HEK293 (cell line): ENCODE data around the gene GALNT13.

Experiments
- BCL11A ChIP-seq: fragments of 450-650 bp; formaldehyde crosslinking; IDR thresholded peaks from 2 replicates; pipeline ENCODE4 v1.5.1; 2016; ENCODE audit warnings: low read depth, missing biosample characterization, missing genetic modification characterization
- CTCF ChIP-seq: fragments of 450-650 bp; formaldehyde crosslinking; IDR thresholded peaks from 2 replicates; pipeline ENCODE4 v1.5.1; 2016; ENCODE audit warnings: missing biosample characterization, missing genetic modification characterization
- PRDM1 ChIP-seq: fragments of 450-650 bp; formaldehyde crosslinking; IDR thresholded peaks from 2 replicates; pipeline ENCODE4; 2016; ENCODE audit warnings: missing biosample characterization, missing genetic modification characterization
- SETDB1 ChIP-seq: IDR thresholded peaks from one replicate; pipeline ENCODE4 v1.6.1; 2017; ENCODE audit warnings: mild to moderate bottlenecking, low read length, moderate library complexity, mixed read lengths; ENCODE audit not compliant: insufficient read length
- ZBTB49 ChIP-seq: fragments of 450-650 bp; formaldehyde crosslinking; IDR thresholded peaks from 2 replicates; pipeline ENCODE4 v1.5.1; 2016; ENCODE audit warnings: missing biosample characterization, missing genetic modification characterization, low read depth
- ZNF121 ChIP-seq: fragments of 450-650 bp; formaldehyde crosslinking; IDR thresholded peaks from 2 replicates; pipeline ENCODE4 v1.5.1; 2016; ENCODE audit warnings: missing biosample characterization, missing genetic modification characterization
- ZNF138 ChIP-seq: fragments of 450-650 bp; formaldehyde crosslinking; IDR thresholded peaks from 2 replicates; pipeline ENCODE4 v1.5.1; 2016; ENCODE audit warnings: missing biosample characterization, missing genetic modification characterization, borderline replicate concordance
- ZNF221 ChIP-seq: fragments of 450-650 bp; formaldehyde crosslinking; IDR thresholded peaks from 2 replicates; pipeline ENCODE4 v1.5.1; 2017; ENCODE audit warnings: missing biosample characterization, missing genetic modification characterization, borderline replicate concordance
- ZNF239 ChIP-seq: fragments of 450-650 bp; formaldehyde crosslinking; IDR thresholded peaks from 2 replicates; pipeline ENCODE4 v1.5.1; 2016; ENCODE audit warnings: missing biosample characterization, missing genetic modification characterization
- ZNF274 ChIP-seq, 2 experiments: fragments of 200-500 bp in 1 of 2; fragments of 450-650 bp in 1 of 2; sonication (Bioruptor generic) in 1 of 2; formaldehyde crosslinking in 1 of 2; IDR thresholded peaks; 2 replicates each; pipeline versions ENCODE4 v1.5.1 to v1.6.1; 2014 to 2016; ENCODE audit warnings: borderline replicate concordance in 1 of 2, inconsistent platforms in 1 of 2, low read length in 1 of 2, missing biosample characterization in 1 of 2, missing genetic modification characterization in 1 of 2
- ZNF404 ChIP-seq: fragments of 450-650 bp; formaldehyde crosslinking; IDR thresholded peaks from 2 replicates; pipeline ENCODE4 v1.5.1; 2017; ENCODE audit warnings: missing biosample characterization, missing genetic modification characterization
- ZNF558 ChIP-seq: fragments of 450-650 bp; formaldehyde crosslinking; IDR thresholded peaks from 2 replicates; pipeline ENCODE4 v1.5.1; 2016; ENCODE audit warnings: missing biosample characterization, missing genetic modification characterization

GRCh38 chr2:154437104-154437503 lies 565.4 kb downstream of the GALNT13 start:
- TF ChIP-seq CTCF (tag by site-specific recombination): no peak
- no peak for TF ChIP-seq ZBTB49 (tag by site-specific recombination)
- no peak for TF ChIP-seq ZNF138 (tag by site-specific recombination)
- TF ChIP-seq ZNF558 (tag by site-specific recombination): no peak
- TF ChIP-seq ZNF239 (tag by site-specific recombination): no peak
- TF ChIP-seq BCL11A (tag by site-specific recombination): no peak
- no peak for TF ChIP-seq ZNF404
- no peak for TF ChIP-seq SETDB1
- TF ChIP-seq ZNF221 (tag by site-specific recombination): no peak
- no peak for TF ChIP-seq ZNF121
- TF ChIP-seq PRDM1 (tag by site-specific recombination): no peak
- no peak for TF ChIP-seq ZNF274 (IDR thresholded peaks at IDR 0.05; ENCODE audit: low read length)
- no peak for TF ChIP-seq ZNF274 (tag by site-specific recombination; IDR thresholded peaks at IDR 0.05; ENCODE audit: borderline replicate concordance)
